RWPE1 (cell line): Measurements from ENCODE around the gene IGF2BP2.

Source experiments
- CTCF ChIA-PET: fragments of 350-600 bp; sonication (Branson Sonifier 250); formaldehyde crosslinking; extraction: SDS; loops from one replicate; lab custom pipeline; 2021; lab: Yijun Ruan, JAX
- POLR2A ChIA-PET: fragments of 400-600 bp; formaldehyde crosslinking; extraction: SDS; loops from one replicate; lab custom pipeline; 2020; ENCODE audit warnings: antibody characterized with exemption; ENCODE audit not compliant: low non-redundant PET; lab: Yijun Ruan, JAX
- DNase-seq: peaks from one replicate; pipeline ENCODE4 v3.0.0; 2012; ENCODE audit warnings: low spot score
- H3K27ac ChIP-seq: fragments of 450-650 bp; 2 replicates; pipeline ENCODE4 v1.5.1; 2017
- CTCF ChIP-seq: fragments of 450-650 bp; conservative IDR thresholded peaks from 2 replicates; pipeline ENCODE4 v1.5.1; 2017; ENCODE audit warnings: low read depth, mild to moderate bottlenecking

Gene IGF2BP2

GRCh38 chr3:185734725-185735096 lies 90.1 kb downstream of the IGF2BP2 start:
- CTCF ChIA-PET: interaction anchor here (0.6 to 4.2 kb wide), 10 partner anchors 12 to 178 kb away, joined by 3 to 21 read pairs (median 3); no protein-coding TSS in a partner anchor
- no peak for TF ChIP-seq CTCF
- peak overlapping the region; percentile 56 for H3K27ac ChIP-seq
- POLR2A ChIA-PET: no interaction called here
- no peak for DNase-seq

DNA sequence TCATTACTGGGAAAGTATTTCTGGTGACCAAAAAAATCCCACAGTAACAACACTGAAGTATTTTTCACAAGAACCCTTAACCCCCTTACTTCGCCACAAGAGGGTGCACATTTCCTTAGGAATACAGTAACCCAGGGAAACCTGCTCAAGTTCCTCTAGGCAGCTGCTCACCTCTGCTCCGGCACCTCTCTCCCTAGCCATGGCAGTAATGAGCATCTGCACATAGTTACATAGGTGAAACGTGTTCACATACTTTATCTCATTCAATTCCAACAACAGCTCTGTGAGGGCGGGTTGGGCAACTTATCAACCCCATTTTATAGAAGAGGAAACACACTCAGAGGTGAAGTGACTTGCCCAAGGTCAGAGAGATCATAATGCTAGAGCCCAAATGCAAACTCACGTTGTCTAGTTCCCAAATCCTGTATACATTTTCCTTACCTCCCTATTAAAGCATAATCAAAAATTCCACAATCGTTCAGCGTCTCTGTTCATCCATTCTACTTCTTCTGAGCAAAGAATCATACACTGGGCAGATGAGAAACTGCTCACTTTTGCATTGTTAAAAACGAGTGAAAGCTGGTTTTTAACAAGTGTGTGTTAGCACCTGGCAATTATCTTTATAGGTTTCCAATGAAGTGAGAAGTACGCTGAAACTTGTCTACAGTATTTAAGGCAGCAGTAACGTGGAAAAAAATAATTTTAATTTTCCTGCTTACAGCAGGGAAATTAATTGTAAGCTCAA lies 90.7 kb downstream of the IGF2BP2 start:
- peak; percentile 89 for DNase-seq
- no peak overlapping the region; the same call in 1 of the 2 replicates for H3K27ac ChIP-seq
- ChIA-PET POLR2A (interaction anchor here (0.6 kb wide), 1 partner anchor 62 kb away, joined by 4 read pairs; no protein-coding TSS in a partner anchor), CTCF (interaction anchor here (0.6 to 4.2 kb wide), 13 partner anchors 9 to 185 kb away, joined by 3 to 21 read pairs (median 3); no protein-coding TSS in a partner anchor)
- peak; percentile 67 for TF ChIP-seq CTCF

- peak; percentile 85 for DNase-seq
- POLR2A ChIA-PET: no interaction called here
- CTCF ChIA-PET: interaction anchor here (0.8 to 4.2 kb wide), 5 partner anchors 10 to 72 kb away, joined by 3 to 21 read pairs (median 5); no protein-coding TSS in a partner anchor
- H3K27ac ChIP-seq: peak overlapping the region; percentile 89; the same call in 1 of the 2 replicates
- no peak for TF ChIP-seq CTCF
Observed at GRCh38 chr3:185732782-185733181, 92.1 kb downstream of the IGF2BP2 start.

DNA sequence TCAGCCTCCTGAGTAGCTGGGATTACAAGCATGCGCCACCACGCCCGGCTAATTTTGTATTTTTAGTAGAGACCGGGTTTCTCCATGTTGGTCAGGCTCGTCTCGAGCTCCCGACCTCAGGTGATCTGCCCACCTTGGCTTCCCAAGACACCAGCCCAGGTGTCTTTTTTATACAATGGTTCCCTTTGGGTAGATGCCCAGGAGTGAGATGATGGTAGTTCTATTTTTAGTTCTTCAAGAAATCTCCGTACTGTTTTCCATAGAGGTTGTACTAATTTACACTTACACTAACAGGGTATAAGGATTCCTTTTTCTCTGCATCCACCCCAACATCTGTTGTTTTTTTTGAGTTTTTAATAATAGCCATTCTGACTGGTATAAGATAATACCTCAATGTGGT lies 94.3 kb downstream of the IGF2BP2 start:
- peak overlapping the region; percentile 84 for H3K27ac ChIP-seq
- DNase-seq: no peak
- ChIA-PET POLR2A (interaction anchor here (0.6 kb wide), 1 partner anchor 125 kb away, joined by 4 read pairs; no protein-coding TSS in a partner anchor), CTCF (interaction anchor here (0.6 to 0.7 kb wide), 2 partner anchors 53 to 61 kb away, joined by 3 read pairs; no protein-coding TSS in a partner anchor)
- no peak for TF ChIP-seq CTCF

DNA sequence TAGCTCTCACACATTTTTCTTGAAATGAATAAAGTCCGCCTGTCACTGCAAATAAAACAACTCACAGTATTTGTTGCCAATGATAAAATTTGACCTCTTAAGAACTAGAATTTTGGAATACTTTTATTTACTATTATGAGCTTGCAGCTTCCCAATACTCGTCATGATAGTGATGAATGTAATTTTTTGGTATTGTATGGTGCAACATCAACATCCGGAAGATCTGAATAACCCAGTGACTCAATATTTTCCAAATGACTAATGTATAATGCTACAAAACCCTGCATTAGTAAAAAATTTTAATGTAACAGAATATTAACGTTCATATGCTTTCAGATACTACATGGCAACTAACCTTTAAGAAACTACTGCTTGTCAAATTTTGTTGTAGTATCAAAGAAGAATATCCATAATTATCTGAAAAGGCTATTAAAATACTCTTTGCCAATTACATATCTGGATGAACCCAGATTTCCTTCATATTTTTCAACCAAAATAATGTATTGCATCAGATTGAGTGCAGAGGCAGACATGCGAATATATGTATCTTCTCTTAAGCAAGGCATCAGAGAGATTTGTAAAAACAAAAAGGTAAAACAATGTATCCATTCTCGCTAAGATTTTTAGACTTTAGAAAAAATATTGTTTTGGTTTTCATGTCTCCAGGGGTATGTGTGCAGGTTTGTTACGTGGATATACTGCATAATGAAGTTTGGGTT lies 95.3 kb downstream of the IGF2BP2 start:
- CTCF ChIA-PET: interaction anchor here (0.6 to 1.6 kb wide), 2 partner anchors 69 to 100 kb away, joined by 5 read pairs; no protein-coding TSS in a partner anchor
- H3K27ac ChIP-seq: no peak overlapping the region
- DNase-seq: peak; percentile 65
- POLR2A ChIA-PET: no interaction called here
- TF ChIP-seq CTCF: no peak
